Mesenchymal stem cell (in vitro differentiated cells and primary cell): ENCODE measurements around the gene USP14.

ENCODE experiments used
- DNase-seq: peaks from one replicate; pipeline ENCODE4 v3.0.0-alpha.2; 2013
- H2AFZ ChIP-seq: one replicate; pipeline ENCODE4 v1.6.1; 2013; ENCODE audit warnings: low read depth, mild to moderate bottlenecking, control low read depth, inconsistent platforms, low read length, moderate library complexity
- H2AK5ac ChIP-seq: 2 replicates; pipeline ENCODE4 v1.6.1; 2013; ENCODE audit warnings: low read length, moderate library complexity, mild to moderate bottlenecking, inconsistent platforms; ENCODE audit not compliant: severe bottlenecking
- H2BK120ac ChIP-seq: one replicate; pipeline ENCODE4 v1.6.1; 2013; ENCODE audit warnings: low read depth, mild to moderate bottlenecking, inconsistent platforms, low read length, moderate library complexity
- H2BK12ac ChIP-seq, 2 experiments: one replicate each; pipeline ENCODE4 v1.6.1; 2013; ENCODE audit warnings: inconsistent platforms in 2 of 2, low read length in 2 of 2, mild to moderate bottlenecking in 2 of 2, moderate library complexity in 2 of 2, control low read depth in 1 of 2
- H2BK15ac ChIP-seq: one replicate; pipeline ENCODE4 v1.6.1; 2013; ENCODE audit warnings: mild to moderate bottlenecking, low read depth, inconsistent platforms; ENCODE audit not compliant: poor library complexity, severe bottlenecking
- H2BK5ac ChIP-seq: 2 replicates; pipeline ENCODE4 v1.6.1; 2013; ENCODE audit warnings: low read depth, mild to moderate bottlenecking, low read length, control low read depth, inconsistent platforms; ENCODE audit not compliant: poor library complexity, severe bottlenecking
- H3K14ac ChIP-seq, 2 experiments: one replicate each; pipeline ENCODE4 v1.6.1; 2013; ENCODE audit warnings: inconsistent platforms in 2 of 2, low read length in 2 of 2, control low read depth in 1 of 2, mild to moderate bottlenecking in 1 of 2, moderate library complexity in 1 of 2
- H3K18ac ChIP-seq, 2 experiments: one replicate each; pipeline ENCODE4 v1.6.1; 2013; ENCODE audit warnings: inconsistent platforms in 2 of 2, low read length in 2 of 2, control low read depth in 1 of 2, low read depth in 1 of 2, mild to moderate bottlenecking in 1 of 2
- H3K23ac ChIP-seq, 2 experiments: one replicate each; pipeline ENCODE4 v1.6.1; 2013; ENCODE audit warnings: inconsistent platforms in 2 of 2, low read length in 2 of 2, mild to moderate bottlenecking in 2 of 2, moderate library complexity in 2 of 2, control low read depth in 1 of 2
- H3K27ac ChIP-seq: 2 replicates; pipeline ENCODE4 v1.5.1; 2013; ENCODE audit warnings: mild to moderate bottlenecking, moderate library complexity, low read length, control low read depth, inconsistent platforms; ENCODE audit not compliant: poor library complexity, severe bottlenecking
- H3K27me3 ChIP-seq, 2 experiments: 2 replicates each; pipeline versions ENCODE4 v1.6.1 to v1.7.0; 2013; ENCODE audit warnings: low read length in 2 of 2, mild to moderate bottlenecking in 2 of 2, moderate library complexity in 2 of 2, control low read depth in 1 of 2, inconsistent platforms in 1 of 2; ENCODE audit not compliant: control insufficient read depth in 1 of 2, insufficient read depth in 1 of 2
- H3K36me3 ChIP-seq, 2 experiments: 2 replicates each; pipeline versions ENCODE4 v1.6.1 to v1.7.0; 2013; ENCODE audit warnings: low read length in 2 of 2, control low read depth in 1 of 2, inconsistent platforms in 1 of 2, low read depth in 1 of 2, mild to moderate bottlenecking in 1 of 2; ENCODE audit not compliant: insufficient read depth in 2 of 2, control insufficient read depth in 1 of 2
- H3K4ac ChIP-seq, 2 experiments: one replicate each; pipeline ENCODE4 v1.6.1; 2013; ENCODE audit warnings: inconsistent platforms in 2 of 2, low read length in 2 of 2, mild to moderate bottlenecking in 2 of 2, moderate library complexity in 2 of 2, control low read depth in 1 of 2, low read depth in 1 of 2
- H3K4me1 ChIP-seq: 2 replicates; pipeline ENCODE4 v1.6.1; 2013; ENCODE audit warnings: low read depth, low read length, control low read depth; ENCODE audit not compliant: control insufficient read depth, insufficient read depth
- H3K4me2 ChIP-seq: 2 replicates; pipeline ENCODE4 v1.6.1; 2013; ENCODE audit warnings: low read length, mild to moderate bottlenecking, inconsistent platforms; ENCODE audit not compliant: poor library complexity, severe bottlenecking
- H3K4me3 ChIP-seq, 2 experiments: 2 replicates each; pipeline versions ENCODE4 v1.5.1 to v1.7.0; 2013; ENCODE audit warnings: low read length in 2 of 2, mild to moderate bottlenecking in 2 of 2, control low read depth in 1 of 2, low read depth in 1 of 2; ENCODE audit not compliant: insufficient read depth in 1 of 2
- H3K79me1 ChIP-seq: replicated peaks from 2 replicates; pipeline ENCODE4 v1.6.1; 2013; ENCODE audit warnings: mild to moderate bottlenecking, control low read depth, low read length, inconsistent platforms; ENCODE audit not compliant: poor library complexity, severe bottlenecking
- H3K9ac ChIP-seq: 2 replicates; pipeline ENCODE4 v1.7.0; 2013; ENCODE audit warnings: mild to moderate bottlenecking, low read length, moderate library complexity
- H3K9me3 ChIP-seq: 2 replicates; pipeline ENCODE4 v1.7.0; 2013; ENCODE audit warnings: mild to moderate bottlenecking, low read length; ENCODE audit not compliant: control insufficient read depth
- H4K8ac ChIP-seq: one replicate; pipeline ENCODE4 v1.6.1; 2013; ENCODE audit warnings: inconsistent platforms, mild to moderate bottlenecking, low read length, moderate library complexity
- H4K91ac ChIP-seq: one replicate; pipeline ENCODE4 v1.6.1; 2013; ENCODE audit warnings: mild to moderate bottlenecking, low read length, inconsistent platforms
- WGBS: methylation state at CpG from one replicate; pipeline ENCODE4 v1.1.7; 2013; ENCODE audit warnings: mixed read lengths; 5-methylcytosine and 5-hydroxymethylcytosine counted together

USP14 gene

DNA sequence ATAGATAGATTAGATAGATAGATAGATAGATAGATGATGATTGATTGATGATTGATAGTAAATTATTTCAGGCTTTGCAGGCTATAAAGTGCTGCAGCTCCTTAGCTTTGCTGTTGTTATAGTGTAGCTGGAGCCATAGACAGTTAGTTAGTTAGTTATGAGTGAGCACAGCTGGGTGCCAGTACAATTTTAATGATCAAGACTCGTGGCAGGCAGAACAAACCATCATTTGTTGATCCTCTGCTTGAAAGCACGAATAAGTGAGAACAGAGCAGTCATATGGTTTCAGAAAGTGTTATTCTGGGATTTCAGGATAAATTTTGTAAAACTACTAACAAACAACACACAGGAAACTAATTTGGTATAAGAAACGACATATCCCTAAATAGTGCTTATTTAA lies 55.6 kb downstream of the USP14 start:
- Histone ChIP-seq H2BK12ac (no peak overlapping the region), H3K4ac (no peak overlapping the region), H4K91ac (no peak overlapping the region), H3K36me3 (peaks cover 13 to 97% of the 10 kb centered on the region in 2 experiments), H3K23ac (no peak overlapping the region), H2BK15ac (no peak overlapping the region), H2BK120ac (no peak overlapping the region), H3K9me3 (no peaks in the 10 kb centered on the region), H3K27ac (no peak overlapping the region), H3K4me1 (peaks cover 2% of the 10 kb centered on the region), H2AK5ac (no peak overlapping the region), H3K18ac (no peak overlapping the region), H3K4me3 (no peak overlapping the region), H2BK5ac (no peak overlapping the region), H3K4me2 (no peak overlapping the region), H3K27me3 (no peaks in the 10 kb centered on the region), H3K9ac (no peak overlapping the region), H3K14ac (no peak overlapping the region), H2AFZ (no peak overlapping the region), H3K79me1 (peaks cover 9% of the 10 kb centered on the region), H4K8ac (no peak overlapping the region)
- WGBS = no CpG with 5 or more reads among the region's 3 CpGs
- DNase-seq = no peak

GRCh38 chr18:215448-216010 lies 57.2 kb downstream of the USP14 start:
- Histone ChIP-seq H3K18ac (no peak overlapping the region), H2BK12ac (no peak overlapping the region), H2AK5ac (no peak overlapping the region), H3K14ac (no peak overlapping the region), H3K27me3 (no peaks in the 10 kb centered on the region), H2BK15ac (no peak overlapping the region), H4K91ac (no peak overlapping the region), H3K79me1 (peaks cover 9% of the 10 kb centered on the region), H3K36me3 (peaks cover 13 to 86% of the 10 kb centered on the region in 2 experiments), H3K4me2 (no peak overlapping the region), H3K23ac (no peak overlapping the region), H3K9ac (no peak overlapping the region), H3K4ac (no peak overlapping the region), H4K8ac (no peak overlapping the region), H3K4me3 (no peak overlapping the region), H2AFZ (no peak overlapping the region), H3K27ac (no peak overlapping the region), H3K4me1 (peaks cover 2% of the 10 kb centered on the region), H2BK120ac (no peak overlapping the region), H3K9me3 (no peaks in the 10 kb centered on the region), H2BK5ac (no peak overlapping the region)
- 94% methylated on average over 4 of the region's 5 CpGs for WGBS
- DNase-seq = no peak

DNA sequence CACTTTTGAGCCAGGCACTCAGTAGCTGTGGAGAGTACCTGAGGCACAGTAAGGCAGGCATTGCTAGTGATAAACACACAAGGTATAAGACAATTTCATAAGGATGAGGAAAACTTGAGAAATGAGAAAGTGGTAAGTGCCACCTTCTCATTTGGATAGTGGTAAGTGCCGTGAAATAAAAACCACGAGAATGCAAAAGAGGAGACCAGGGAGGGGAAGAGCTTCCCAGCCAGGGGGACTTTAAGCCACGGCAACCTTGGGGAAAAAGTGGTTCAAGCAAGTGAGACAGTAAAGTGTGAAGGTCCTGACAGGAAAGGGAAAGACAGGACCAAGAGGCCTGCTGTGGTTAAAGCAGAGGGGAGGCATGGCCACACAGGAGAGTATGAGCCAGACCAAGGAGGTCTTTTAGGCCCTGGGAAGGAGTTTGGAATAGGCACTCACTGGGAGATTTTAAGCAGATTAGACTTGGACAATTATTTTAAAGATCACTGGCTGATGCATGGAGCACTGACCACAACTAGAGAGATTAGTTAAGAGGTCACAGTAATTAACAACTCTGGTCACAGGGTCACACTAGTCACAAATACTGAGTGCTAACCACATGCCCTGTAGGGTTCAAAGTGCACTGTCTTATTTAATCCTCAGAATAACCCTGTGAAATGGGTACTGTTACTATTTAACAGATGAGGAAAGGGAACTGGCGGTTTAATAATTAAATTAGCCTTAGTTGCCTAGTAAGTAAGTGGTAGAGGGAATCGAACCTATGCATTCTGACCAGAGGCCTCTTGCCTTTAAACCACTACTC lies 59.4 kb downstream of the USP14 start:
- H4K8ac ChIP-seq = no peak overlapping the region
- H3K9ac ChIP-seq = no peak overlapping the region
- WGBS = 95% methylated on average over 3 of the region's 5 CpGs
- no peak overlapping the region for H3K4me2 ChIP-seq
- H2AFZ ChIP-seq = no peak overlapping the region
- H4K91ac ChIP-seq = no peak overlapping the region
- H2BK15ac ChIP-seq = no peak overlapping the region
- peaks cover 4% of the 10 kb centered on the region for H3K79me1 ChIP-seq
- H3K4me1 ChIP-seq = no peaks in the 10 kb centered on the region
- no peak overlapping the region for H3K23ac ChIP-seq
- no peak overlapping the region for H2BK5ac ChIP-seq
- no peak overlapping the region for H3K14ac ChIP-seq
- H3K4me3 ChIP-seq = no peak overlapping the region
- no peaks in the 10 kb centered on the region for H3K27me3 ChIP-seq
- peaks cover 7 to 75% of the 10 kb centered on the region in 2 experiments for H3K36me3 ChIP-seq
- no peak overlapping the region for H2BK120ac ChIP-seq
- no peaks in the 10 kb centered on the region for H3K9me3 ChIP-seq
- no peak for DNase-seq
- no peak overlapping the region for H3K4ac ChIP-seq
- no peak overlapping the region for H2BK12ac ChIP-seq
- H2AK5ac ChIP-seq = no peak overlapping the region
- no peak overlapping the region for H3K18ac ChIP-seq
- H3K27ac ChIP-seq = no peak overlapping the region

- Histone ChIP-seq H3K4ac (no peak overlapping the region), H3K18ac (no peak overlapping the region), H4K8ac (no peak overlapping the region), H3K4me1 (no peaks in the 10 kb centered on the region), H2AFZ (no peak overlapping the region), H3K4me3 (no peak overlapping the region), H3K27me3 (no peaks in the 10 kb centered on the region), H3K9ac (no peak overlapping the region), H2BK5ac (no peak overlapping the region), H3K14ac (no peak overlapping the region), H4K91ac (no peak overlapping the region), H3K27ac (no peak overlapping the region), H3K9me3 (no peaks in the 10 kb centered on the region), H2BK15ac (no peak overlapping the region), H2BK12ac (no peak overlapping the region), H2AK5ac (no peak overlapping the region), H3K79me1 (peaks cover 2% of the 10 kb centered on the region), H2BK120ac (no peak overlapping the region), H3K36me3 (peaks cover 7 to 73% of the 10 kb centered on the region in 2 experiments), H3K23ac (no peak overlapping the region), H3K4me2 (no peak overlapping the region)
- DNase-seq = no peak
Observed at GRCh38 chr18:220708-221107, 62.4 kb downstream of the USP14 start.
